NCI-H1105 (cell line): ENCODE results near the gene TNNT3.
A peak's percentile ranks its signal among the peaks of the same experiment; 100 is the strongest.
"Not testable (repeated sequence)": the region's sequence is repeated elsewhere in the genome, so short reads cannot be mapped to it uniquely, and the experiment has no call there.

Experiments
- DNase-seq: peaks from one replicate; lab custom pipeline; 2025; lab: John Stamatoyannopoulos, UW

Gene TNNT3

GRCh38 chr11:1881442-1882264 is 37.9 kb upstream of the TNNT3 start:
- no peak for DNase-seq

- DNase-seq, result peak; percentile 79
Measured at GRCh38 chr11:1882265-1883238, 37.0 kb upstream of the TNNT3 start.

GRCh38 chr11:1883346-1884302 is 35.9 kb upstream of the TNNT3 start:
- no peak for DNase-seq

GRCh38 chr11:1884303-1884700 is 35.2 kb upstream of the TNNT3 start:
- DNase-seq, result no peak

- DNase-seq, result not testable (repeated sequence)
Measured at GRCh38 chr11:1886551-1886950, 33.0 kb upstream of the TNNT3 start.

GRCh38 chr11:1887451-1888346 is 31.8 kb upstream of the TNNT3 start:
- no peak for DNase-seq

GRCh38 chr11:1888347-1888753 is 31.2 kb upstream of the TNNT3 start:
- DNase-seq, result no peak

- DNase-seq, result no peak
Measured at GRCh38 chr11:1888811-1889210, 30.7 kb upstream of the TNNT3 start.

GRCh38 chr11:1889224-1889930 is 30.1 kb upstream of the TNNT3 start:
- no peak for DNase-seq

- DNase-seq, result no peak
Measured at GRCh38 chr11:1889941-1890855, 29.3 kb upstream of the TNNT3 start.

GRCh38 chr11:1890856-1891830 is 28.4 kb upstream of the TNNT3 start:
- DNase-seq, result no peak

- no peak for DNase-seq
Measured at GRCh38 chr11:1891831-1892115, 27.7 kb upstream of the TNNT3 start, which contains the start of gene PRR33. TSS of gene PRR33 (minus strand) at chr11:1891895. CDS start at chr11:1890584, 1,311 bp downstream.

GRCh38 chr11:1892116-1892515 is 27.4 kb upstream of the TNNT3 start:
- DNase-seq, result no peak

- no peak for DNase-seq
Measured at GRCh38 chr11:1892558-1892957, 26.9 kb upstream of the TNNT3 start.

GRCh38 chr11:1893581-1894359 is 25.7 kb upstream of the TNNT3 start:
- DNase-seq, result no peak

GRCh38 chr11:1894759-1895158 is 24.7 kb upstream of the TNNT3 start:
- DNase-seq, result no peak

GRCh38 chr11:1896468-1896867 is 23.0 kb upstream of the TNNT3 start:
- no peak for DNase-seq
